ENCODE results near the gene MCM9. TPM values are rescaled to one million over a fixed set of nuclear protein-coding genes. Genes with fewer than 3 reads are reported as not detected.

MCM9 gene
- total and polyA plus RNA-seq, 12 donors = 3.1 to 20.5 (median 14.5) TPM

Other genes starting within 250 kb of the MCM9 start
- gene ASF1A, start 41.0 kb downstream of the MCM9 start, total RNA-seq = 100 to 1,000 TPM in 1 of 9 donors, 10 to 100 TPM in 7, 1 to 10 TPM in 1; 8.7 to 107 (median 20.6) TPM
- 10 to 100 TPM; 19.2 to 46.1 (median 23.1) TPM for gene ASF1A, start 41.0 kb downstream of the MCM9 start, polyA plus RNA-seq
- gene FAM184A, start 143.5 kb upstream of the MCM9 start, total RNA-seq = 1 to 10 TPM in 8 of 9 donors, under 1 TPM in 1; 0.91 to 4.3 (median 2.2) TPM
- 1 to 10 TPM; 2.9 to 5.2 (median 3.1) TPM for gene FAM184A, start 143.5 kb upstream of the MCM9 start, polyA plus RNA-seq

Data from adrenal gland (tissue), 12 donors.